GM23248 (cell line): ENCODE results near the gene ADAM33.

Source experiments
- EZH2 ChIP-seq: fragments of 200-600 bp; sonication (generic); IDR thresholded peaks from 2 replicates; pipeline ENCODE4 v1.6.1; 2018; ENCODE audit warnings: antibody characterized with exemption, mild to moderate bottlenecking; ENCODE audit not compliant: insufficient read depth, poor library complexity, severe bottlenecking
- EZH2phosphoT487 ChIP-seq: fragments of 200-600 bp; sonication (generic); IDR thresholded peaks from 2 replicates; pipeline ENCODE4 v1.6.1; 2018; ENCODE audit warnings: antibody characterized with exemption, moderate library complexity, mild to moderate bottlenecking, low read depth; ENCODE audit not compliant: insufficient read depth

DNA sequence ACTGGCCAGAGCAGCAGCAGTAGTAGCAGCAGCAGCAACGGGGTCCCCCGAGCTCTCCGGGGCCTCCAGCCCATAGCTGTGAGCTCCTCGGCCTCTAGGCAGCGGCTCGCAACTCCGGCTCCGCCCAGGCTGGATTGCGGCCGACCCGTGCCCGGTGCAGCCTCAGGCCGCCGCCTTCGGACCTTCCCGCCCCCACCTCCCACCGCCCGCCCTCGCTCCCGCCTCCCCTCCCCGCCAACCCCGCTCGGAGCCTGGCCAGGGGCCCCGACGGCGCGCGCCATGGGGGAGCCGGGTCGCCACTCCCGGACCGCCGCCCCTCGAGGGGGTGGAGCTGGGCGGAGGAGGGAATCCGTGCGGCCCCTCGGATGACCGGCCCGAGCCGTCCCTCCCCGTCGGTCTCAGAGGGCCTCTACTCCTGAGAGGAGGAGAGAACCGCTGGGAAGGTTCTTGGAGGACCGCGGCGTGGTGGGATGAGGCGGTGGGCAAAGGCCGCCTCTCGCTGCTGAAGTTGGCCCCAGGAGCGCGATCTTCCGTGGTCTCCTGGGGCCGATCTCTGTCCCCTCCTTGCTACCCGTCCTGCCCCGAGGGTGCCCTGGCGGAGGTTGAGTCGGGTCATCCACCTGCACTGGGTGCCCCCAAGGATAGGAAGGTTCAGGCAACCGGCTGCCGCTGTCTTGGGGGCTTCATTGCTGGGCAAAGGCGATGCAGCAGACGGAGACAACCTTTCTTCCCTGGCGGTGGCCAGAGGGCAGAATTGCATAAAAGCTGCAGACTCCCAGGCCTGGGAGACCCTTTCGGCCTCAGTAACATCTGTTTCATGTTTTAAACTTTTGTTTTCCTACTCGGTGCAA, at the start of gene ADAM33:
- TF ChIP-seq EZH2 (no peak), EZH2phosphoT487 (no peak)
